Lower leg skin (tissue), 3 donors: ENCODE results near the gene CPNE6.

Experiments used
- POLR2A ChIP-seq, 2 donors: fragments of 450-650 bp; IDR thresholded peaks; one replicate each; pipeline ENCODE4 v1.6.1; 2016 to 2017; ENCODE audit warnings: antibody characterized with exemption in 2 of 2, mild to moderate bottlenecking in 1 of 2, moderate library complexity in 1 of 2
- TF ChIP-seq, protein P1 (sequence below), 3 donors: fragments of 450-650 bp; IDR thresholded peaks; one replicate each; pipeline ENCODE4 v1.5.1; 2016; ENCODE audit warnings: antibody characterized with exemption in 3 of 3, mild to moderate bottlenecking in 3 of 3, moderate library complexity in 2 of 3

DNA sequence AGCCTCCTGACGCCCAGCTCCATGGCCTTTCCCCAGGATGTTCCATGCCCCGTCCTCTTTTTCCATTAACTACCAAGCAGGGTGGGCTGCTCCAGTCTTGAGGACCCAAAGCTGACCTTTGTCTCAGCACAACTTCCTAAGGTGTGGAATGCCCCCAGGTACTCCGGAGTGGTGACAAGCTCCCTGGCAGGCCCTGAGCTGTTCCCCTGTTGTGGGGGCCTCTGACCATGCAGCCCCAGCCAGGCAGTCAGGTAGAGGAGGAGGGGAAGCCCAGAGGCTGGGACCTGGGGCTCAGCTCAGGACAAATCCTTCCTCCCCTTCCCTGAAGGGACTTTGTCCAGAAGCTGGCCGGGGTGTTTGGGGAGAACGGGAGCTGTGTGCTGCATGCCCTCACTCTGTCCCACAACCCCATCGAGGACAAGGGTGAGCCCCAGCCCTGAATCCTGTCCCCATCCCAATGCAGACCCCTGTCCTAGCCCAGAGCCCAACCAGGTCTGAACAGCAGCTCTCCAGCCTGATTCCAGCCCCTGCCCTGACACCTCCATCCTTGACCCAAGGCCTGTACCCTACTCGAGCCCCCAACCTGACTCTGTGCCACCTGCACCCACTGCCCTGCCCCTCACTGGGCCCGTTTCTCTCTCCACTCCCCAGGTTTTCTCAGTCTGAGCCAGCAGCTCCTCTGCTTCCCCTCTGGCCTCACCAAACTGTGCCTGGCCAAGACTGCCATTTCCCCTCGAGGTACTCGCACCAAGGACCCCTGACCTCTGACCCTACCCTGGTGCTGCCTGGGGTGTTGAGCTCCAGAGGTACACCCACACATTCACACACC is 15.2 kb upstream of the CPNE6 start:
- TF ChIP-seq, protein P1, sequence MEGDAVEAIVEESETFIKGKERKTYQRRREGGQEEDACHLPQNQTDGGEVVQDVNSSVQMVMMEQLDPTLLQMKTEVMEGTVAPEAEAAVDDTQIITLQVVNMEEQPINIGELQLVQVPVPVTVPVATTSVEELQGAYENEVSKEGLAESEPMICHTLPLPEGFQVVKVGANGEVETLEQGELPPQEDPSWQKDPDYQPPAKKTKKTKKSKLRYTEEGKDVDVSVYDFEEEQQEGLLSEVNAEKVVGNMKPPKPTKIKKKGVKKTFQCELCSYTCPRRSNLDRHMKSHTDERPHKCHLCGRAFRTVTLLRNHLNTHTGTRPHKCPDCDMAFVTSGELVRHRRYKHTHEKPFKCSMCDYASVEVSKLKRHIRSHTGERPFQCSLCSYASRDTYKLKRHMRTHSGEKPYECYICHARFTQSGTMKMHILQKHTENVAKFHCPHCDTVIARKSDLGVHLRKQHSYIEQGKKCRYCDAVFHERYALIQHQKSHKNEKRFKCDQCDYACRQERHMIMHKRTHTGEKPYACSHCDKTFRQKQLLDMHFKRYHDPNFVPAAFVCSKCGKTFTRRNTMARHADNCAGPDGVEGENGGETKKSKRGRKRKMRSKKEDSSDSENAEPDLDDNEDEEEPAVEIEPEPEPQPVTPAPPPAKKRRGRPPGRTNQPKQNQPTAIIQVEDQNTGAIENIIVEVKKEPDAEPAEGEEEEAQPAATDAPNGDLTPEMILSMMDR (IDR thresholded peaks at IDR 0.05), result no peak
- TF ChIP-seq POLR2A (IDR thresholded peaks at IDR 0.05), result no peak
